HG02852 (cell line): Measurements from ENCODE around the gene THSD7A.
A peak's percentile ranks its signal among the peaks of the same experiment; 100 is the strongest.

Source experiments
- ATAC-seq: cut with Tn5 transposase; IDR thresholded peaks from one replicate; pipeline ENCODE4 v1.9.1; 2021; ENCODE audit warnings: mild to moderate bottlenecking, moderate library complexity; ENCODE audit not compliant: unreplicated experiment

THSD7A gene

GRCh38 chr7:11346302-11346701 is 485.7 kb downstream of the THSD7A start:
- ATAC-seq, result no peak

- ATAC-seq, result no peak
These were observed 486.4 kb downstream of the THSD7A start for GRCh38 chr7:11345621-11346020.

GRCh38 chr7:11343818-11344413 is 488.1 kb downstream of the THSD7A start:
- no peak for ATAC-seq

- ATAC-seq, result no peak
These were observed 488.9 kb downstream of the THSD7A start for GRCh38 chr7:11343136-11343535.

GRCh38 chr7:11341285-11341944 is 490.6 kb downstream of the THSD7A start:
- ATAC-seq, result peak; percentile 43

DNA sequence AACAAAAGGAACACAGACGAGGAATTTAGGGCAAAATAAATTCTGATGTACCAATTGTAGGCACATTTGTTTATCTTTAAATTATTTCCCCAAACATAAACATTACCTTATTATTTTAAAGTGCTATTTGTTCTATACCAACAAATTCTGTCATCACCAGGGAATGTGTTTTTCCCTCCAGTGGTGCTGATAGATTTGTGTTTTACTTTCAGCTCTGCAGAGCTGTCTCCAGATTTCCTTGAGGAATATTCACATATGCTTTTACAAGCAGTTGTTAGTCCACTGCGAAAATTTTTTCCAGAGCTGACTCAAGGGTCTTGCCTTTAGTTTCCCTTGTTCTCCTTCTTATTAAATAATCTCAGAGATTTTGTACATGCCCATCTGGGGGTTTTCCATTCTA is 495.6 kb downstream of the THSD7A start:
- ATAC-seq, result no peak

- ATAC-seq, result no peak
These were observed 496.1 kb downstream of the THSD7A start for GRCh38 chr7:11335947-11336346.

- ATAC-seq, result peak; percentile 51
These were observed 499.2 kb downstream of the THSD7A start for GRCh38 chr7:11332865-11333228.

- peak; percentile 95 for ATAC-seq
These were observed 499.7 kb downstream of the THSD7A start for GRCh38 chr7:11332186-11332864.

GRCh38 chr7:11331128-11332102 is 500.6 kb downstream of the THSD7A start:
- no peak for ATAC-seq

GRCh38 chr7:11330717-11331116 is 501.3 kb downstream of the THSD7A start:
- ATAC-seq, result no peak

GRCh38 chr7:11330208-11330607 is 501.8 kb downstream of the THSD7A start:
- ATAC-seq, result no peak

DNA sequence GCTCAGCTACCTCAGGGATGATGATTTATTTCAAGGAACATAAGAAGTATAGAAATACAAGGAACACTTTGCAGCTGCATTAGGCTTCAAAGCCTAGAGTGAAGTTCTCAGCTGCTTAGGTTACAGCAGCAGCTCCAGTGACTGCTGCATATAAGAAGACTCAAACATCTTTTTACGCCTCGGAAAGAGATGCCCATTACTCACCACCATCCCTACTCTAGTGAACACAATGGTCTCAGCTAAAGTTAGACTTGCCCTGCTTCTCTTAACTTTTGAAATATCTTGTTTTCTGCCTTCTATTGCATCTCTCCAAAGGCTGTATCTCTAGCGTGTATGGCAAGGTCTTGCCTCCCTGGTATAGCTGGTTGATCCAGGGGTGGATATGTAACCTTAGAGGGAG is 502.4 kb downstream of the THSD7A start:
- no peak for ATAC-seq

- no peak for ATAC-seq
These were observed 503.7 kb downstream of the THSD7A start for GRCh38 chr7:11328309-11328708.

DNA sequence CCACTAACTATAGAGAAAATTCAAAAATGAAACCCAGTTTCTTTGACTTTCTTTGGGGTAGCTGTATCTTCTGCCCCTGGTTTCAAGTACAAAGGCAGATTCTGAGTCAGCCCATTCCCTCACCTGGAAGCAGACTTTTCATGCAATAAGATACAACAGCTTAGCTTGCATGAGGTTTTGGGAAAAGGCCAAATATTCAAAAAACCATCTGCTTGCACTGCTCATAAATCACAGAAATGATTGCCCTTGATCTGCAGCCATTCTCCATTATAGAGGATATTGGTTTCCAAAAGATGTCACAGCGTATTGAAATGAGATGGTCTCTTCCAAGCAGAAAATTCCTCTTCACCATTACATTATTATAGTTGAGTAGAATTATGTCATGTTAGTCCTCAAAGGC is 504.4 kb downstream of the THSD7A start:
- no peak for ATAC-seq
